ENCODE data around the gene ERC2.

The ERC2 gene

GRCh38 chr3:55661571-55661970 lies 806.7 kb downstream of the ERC2 start:
- in situ Hi-C loops (cut with MboI; ENCODE audit: low sequenced_read_pairs), result no loop called here

DNA sequence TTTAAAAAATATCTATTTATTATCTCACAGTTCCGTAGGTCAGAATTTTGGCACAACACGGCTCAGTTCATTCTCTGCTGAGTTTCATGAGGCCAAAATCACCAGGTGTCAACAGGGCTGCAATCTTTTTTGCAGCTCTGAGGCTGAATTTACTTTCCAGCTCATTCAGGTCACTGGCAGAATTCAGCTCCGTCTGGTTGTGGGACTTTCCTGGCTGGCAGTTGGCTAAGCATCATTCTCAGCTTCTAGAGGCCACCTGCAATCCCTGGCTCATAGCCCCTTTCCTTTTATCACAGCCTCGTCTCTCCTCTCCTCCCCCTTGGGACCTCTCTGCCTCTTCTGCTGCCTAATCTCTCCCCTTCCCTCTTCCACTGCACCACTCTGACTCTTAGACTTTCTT lies 807.1 kb downstream of the ERC2 start:
- in situ Hi-C loops (cut with MboI; ENCODE audit: low sequenced_read_pairs), result no loop called here

DNA sequence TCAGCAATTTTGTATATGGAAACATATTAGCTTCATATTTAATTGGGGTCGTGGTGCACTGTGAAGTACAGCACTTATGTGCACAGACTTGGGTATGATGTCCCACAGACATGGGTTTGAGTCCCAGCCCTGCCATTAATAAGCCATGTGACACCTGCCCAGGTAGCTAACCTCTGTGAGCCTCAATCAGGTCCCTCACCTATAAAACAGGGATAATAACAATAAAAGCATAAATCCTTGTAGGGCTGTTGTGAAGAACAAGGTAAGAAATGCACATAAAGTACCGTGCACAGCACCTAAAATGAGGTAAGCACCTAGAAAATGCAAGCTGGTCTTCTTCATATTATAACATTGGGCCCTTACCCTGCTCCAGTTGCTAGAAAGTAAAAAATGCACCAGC lies 807.6 kb downstream of the ERC2 start:
- in situ Hi-C loops (cut with MboI; ENCODE audit: low sequenced_read_pairs), result no loop called here

- in situ Hi-C loops (cut with MboI; ENCODE audit: low sequenced_read_pairs), result no loop called here
Measured at GRCh38 chr3:55659701-55660100, 808.6 kb downstream of the ERC2 start.

GRCh38 chr3:55658690-55659562 lies 809.3 kb downstream of the ERC2 start:
- in situ Hi-C loops (cut with MboI; ENCODE audit: low sequenced_read_pairs), result no loop called here

- in situ Hi-C loops (cut with MboI; ENCODE audit: low sequenced_read_pairs), result no loop called here
Measured at GRCh38 chr3:55658270-55658669, 810.0 kb downstream of the ERC2 start.

DNA sequence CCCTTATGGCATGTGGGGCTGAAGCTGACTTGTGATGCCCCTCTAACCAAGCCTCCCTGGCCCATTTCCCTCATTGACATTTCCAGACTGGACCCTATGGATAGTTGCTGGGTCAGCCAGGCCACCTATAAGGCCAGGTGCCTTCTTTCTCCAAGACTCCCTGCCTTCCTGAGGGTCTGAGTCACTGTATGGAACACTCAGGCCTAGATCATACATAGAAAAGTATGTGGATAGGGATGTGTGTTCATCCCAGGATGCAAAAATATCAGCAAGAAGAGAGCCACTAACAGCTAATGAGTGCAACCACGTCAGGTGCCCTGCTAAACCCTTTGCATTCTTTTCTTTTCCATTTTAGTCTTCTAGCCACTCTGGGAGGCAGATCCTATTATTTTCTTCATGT lies 812.7 kb downstream of the ERC2 start:
- in situ Hi-C loops (cut with MboI; ENCODE audit: low sequenced_read_pairs), result no loop called here

DNA sequence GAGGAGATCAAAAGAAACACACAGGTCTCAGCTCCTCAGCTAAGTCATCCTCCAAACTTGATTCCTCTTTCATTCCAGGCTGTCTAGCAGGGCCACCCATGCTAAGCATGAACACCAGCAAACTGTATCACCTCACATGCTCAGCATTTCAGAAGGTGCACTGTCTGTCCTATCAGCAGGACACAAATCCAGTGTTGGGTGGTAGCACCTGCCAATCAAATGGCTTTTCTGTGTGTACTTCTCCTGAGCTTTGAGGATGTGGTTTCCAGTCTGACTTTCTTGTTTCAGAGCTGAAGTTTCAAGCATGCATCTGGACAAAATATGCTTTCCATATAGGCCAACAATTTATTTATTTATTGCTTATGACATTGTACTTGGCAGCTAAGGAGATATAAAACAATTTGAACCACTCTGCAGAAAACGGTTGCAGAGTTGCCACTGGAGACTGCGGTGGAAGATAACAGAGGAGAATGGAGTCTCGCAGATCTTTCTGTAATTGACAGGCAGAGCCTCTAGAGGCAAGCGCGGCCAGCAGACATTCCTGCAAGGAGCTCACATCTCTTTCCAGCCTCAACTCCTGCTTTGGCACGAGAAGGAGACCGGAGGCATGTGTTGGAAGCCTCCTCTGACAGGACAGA lies 814.0 kb downstream of the ERC2 start:
- in situ Hi-C loops (cut with MboI; ENCODE audit: low sequenced_read_pairs), result no loop called here

DNA sequence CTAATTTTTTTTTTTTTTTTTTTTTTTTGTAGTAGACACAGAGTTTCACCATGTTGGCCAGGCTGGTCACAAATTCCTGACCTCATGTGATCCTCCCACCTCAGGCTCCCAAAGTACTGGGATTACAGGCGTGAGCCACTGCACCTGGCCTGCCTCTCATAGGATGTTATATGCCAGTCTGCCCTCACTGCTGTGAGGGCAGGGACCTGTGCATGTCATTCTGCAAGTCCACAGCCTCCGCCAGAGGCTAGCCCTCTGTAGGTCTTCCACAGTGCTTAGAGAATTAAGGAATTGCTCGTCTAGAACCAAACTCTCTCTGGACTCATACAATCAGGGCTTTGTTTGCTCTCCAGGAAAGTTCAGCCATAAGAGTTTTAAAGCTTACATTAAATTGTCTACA lies 817.3 kb downstream of the ERC2 start:
- in situ Hi-C loops (cut with MboI; ENCODE audit: low sequenced_read_pairs), result no loop called here

DNA sequence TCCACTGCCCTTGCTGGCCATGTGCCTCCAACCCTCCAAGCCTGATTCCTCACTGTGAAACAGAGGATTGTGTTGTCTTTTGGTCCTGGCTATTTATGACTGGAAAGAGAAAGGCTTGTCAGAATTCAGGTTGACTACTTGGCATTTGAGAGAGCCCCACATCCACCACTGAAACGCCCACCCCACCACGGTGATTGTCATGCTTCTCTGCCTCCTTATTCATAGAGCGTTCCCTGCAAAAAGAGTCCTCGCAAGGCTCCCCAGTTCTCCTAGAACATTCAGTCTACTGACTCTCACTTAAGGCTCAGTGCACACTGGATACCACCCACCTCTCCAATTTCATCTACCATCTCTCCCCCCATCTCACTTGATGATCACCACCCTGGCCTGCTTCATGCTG lies 818.3 kb downstream of the ERC2 start:
- in situ Hi-C loops (cut with MboI; ENCODE audit: low sequenced_read_pairs), result no loop called here

GRCh38 chr3:55649554-55649953 lies 818.7 kb downstream of the ERC2 start:
- in situ Hi-C loops (cut with MboI; ENCODE audit: low sequenced_read_pairs), result no loop called here

DNA sequence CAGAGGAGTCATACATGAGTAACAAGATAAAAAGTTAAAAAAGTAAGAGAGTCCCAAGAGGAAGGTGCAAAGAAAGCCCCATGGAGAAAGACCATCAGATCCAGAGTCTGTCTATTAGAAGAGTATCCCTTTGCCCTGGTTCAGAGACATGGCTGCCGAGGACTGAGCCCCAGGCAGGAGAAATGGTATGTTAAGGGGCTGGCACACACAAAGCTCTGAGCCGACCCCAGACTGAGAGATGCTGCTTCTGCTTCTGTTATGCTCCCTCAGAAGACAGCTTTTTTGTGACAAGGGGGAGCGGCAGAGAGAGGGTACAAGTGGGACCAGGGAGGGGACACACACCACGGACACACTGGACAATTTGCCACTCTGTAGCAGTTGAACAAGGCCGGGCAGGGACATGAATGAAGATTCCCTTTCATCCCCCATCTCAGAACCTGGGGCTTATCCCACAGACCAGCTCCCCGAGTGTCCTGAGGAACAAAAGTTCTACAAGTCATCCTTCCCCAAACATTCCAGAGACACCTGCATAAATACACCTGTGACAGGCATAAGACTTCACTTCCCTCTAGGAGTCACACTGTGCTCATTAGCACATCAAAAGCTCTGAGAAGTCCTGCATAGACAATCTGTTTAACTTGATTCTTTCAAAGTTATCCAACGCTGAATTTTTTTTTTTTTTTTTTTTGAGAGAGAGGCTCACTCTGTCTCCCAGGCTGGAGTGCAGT lies 819.5 kb downstream of the ERC2 start:
- in situ Hi-C loops (cut with MboI; ENCODE audit: low sequenced_read_pairs), result no loop called here

GRCh38 chr3:55647670-55648069 lies 820.6 kb downstream of the ERC2 start:
- in situ Hi-C loops (cut with MboI; ENCODE audit: low sequenced_read_pairs), result no loop called here

- in situ Hi-C loops (cut with MboI; ENCODE audit: low sequenced_read_pairs), result no loop called here
Measured at GRCh38 chr3:55647063-55647462, 821.2 kb downstream of the ERC2 start.

DNA sequence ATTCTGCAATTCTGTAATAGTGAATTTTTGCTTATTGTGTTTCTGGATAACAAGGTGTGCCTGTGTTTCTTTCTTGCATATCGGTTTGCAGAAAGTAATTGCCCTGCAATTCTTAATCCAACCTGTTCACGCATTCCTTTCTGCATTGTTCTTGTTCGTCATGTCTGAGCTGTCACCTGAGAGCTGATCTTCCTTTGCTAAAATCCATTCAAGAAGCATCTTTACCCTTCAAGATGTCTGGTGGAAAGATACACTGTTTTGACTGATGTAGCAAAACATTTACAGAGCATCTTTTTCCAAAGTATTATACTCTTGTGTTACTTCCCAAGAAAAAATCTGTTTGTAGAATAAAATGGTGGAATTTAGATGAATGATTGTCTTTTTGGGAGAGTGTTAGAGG lies 822.1 kb downstream of the ERC2 start:
- in situ Hi-C loops (cut with MboI; ENCODE audit: low sequenced_read_pairs), result no loop called here

- in situ Hi-C loops (cut with MboI; ENCODE audit: low sequenced_read_pairs), result no loop called here
Measured at GRCh38 chr3:55645422-55645821, 822.8 kb downstream of the ERC2 start.

GRCh38 chr3:55643283-55643682 lies 825.0 kb downstream of the ERC2 start:
- in situ Hi-C loops (cut with MboI; ENCODE audit: low sequenced_read_pairs), result no loop called here

- in situ Hi-C loops (cut with MboI; ENCODE audit: low sequenced_read_pairs), result no loop called here
Measured at GRCh38 chr3:55641964-55642363, 826.3 kb downstream of the ERC2 start.

DNA sequence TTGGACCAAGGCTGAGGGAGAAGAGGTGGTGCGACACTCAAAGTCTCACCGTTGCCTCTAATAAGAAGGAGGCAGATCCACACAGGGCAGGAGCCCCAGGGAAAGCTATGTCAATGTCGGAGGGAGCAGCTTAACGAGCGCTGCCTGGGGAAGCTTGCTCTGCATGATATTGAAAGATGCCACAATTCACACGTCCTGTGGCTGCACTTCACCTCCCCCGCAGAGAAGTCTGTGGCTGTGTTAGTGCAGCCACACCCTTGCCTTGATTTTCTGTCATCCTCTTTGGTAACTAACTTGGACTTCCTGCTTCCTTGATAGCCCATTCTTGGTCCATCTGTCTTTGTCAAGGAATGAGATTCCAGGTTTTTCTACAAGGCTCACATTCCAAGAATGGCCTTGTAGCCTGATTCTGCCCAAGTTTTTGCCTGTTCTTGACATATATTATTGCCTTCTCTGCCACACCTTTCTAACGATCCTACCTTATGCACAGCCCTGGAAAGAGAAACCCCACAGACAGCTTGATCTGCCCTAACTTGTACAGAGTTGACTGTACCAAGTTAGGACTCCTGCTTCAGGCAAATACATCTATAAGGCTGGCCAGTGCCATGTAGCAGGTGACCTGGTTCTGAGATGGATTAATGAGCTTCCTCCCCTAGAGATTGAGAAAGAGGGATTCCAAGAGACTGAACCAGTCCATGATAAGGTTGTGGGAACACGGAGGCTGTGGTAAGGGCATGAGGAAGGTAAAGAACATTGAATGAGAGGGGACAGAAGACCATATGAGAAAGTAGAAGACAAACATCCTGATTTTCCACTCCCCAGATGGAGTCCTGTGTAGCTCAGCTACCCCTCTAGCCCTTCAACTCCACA lies 828.1 kb downstream of the ERC2 start:
- in situ Hi-C loops (cut with MboI; ENCODE audit: low sequenced_read_pairs), result no loop called here

GRCh38 chr3:55639143-55639542 lies 829.1 kb downstream of the ERC2 start:
- in situ Hi-C loops (cut with MboI; ENCODE audit: low sequenced_read_pairs), result no loop called here
